ENCODE measurements around the gene SLC9A5. TPM values are rescaled to one million over a fixed set of nuclear protein-coding genes. Genes with fewer than 3 reads are reported as not detected.

SLC9A5 gene
- total and polyA plus RNA-seq, 2 experiments from 2014 or later: 4.5 to 5.4 TPM

DNA sequence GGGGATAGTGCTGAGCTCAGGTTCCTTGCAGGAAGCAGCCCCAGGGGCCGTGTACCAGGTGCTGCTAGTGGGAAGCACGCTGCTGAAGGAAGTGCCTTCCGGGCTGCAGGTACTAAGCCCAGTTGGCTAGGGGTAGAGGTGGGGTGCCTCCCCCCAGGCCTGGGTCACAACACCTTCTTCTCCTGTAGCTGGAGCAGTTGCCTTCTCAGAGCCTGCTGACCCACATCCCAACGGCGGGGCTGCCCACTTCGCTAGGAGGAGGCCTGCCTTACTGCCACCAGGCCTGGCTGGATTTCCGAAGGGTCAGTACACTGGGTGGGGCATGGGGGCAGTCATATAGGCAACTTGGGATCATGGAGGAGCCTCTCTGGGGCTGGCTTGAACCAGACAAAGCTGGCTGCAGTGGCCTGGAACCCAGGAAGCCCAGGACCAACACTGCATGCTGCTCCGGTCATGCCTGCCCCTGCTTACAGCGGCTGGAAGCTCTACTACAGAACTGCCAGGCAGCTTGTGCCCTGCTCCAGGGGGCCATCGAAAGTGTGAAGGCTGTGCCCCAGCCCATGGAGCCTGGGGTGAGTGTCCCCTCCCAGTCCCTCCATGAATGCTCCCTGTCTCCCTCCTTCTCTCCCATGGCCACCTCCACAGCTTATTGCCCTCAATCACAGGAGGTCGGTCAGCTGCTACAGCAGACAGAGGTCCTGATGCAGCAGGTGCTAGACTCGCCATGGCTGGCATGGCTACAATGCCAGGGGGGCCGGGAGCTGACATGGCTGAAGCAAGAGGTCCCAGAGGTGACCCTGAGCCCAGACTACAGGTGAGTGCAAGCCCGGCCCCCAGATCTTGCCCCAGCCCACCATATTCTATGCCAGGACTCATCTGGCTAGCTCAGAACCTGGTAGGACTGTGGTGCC, 33.0 kb downstream of the SLC9A5 start:
- Histone ChIP-seq H3K27me3 (ENCODE audit: insufficient read depth) (peaks cover 13% of the 10 kb centered on the region), H3K36me3 (ENCODE audit: insufficient read depth) (no peaks in the 10 kb centered on the region), H3K79me2 (replicated peaks; ENCODE audit: insufficient read depth) (no peaks in the 10 kb centered on the region), H3K9me2 (ENCODE audit: insufficient read depth) (no peaks in the 10 kb centered on the region), H3F3A (replicated peaks; ENCODE audit: low read depth) (no peaks in the 10 kb centered on the region), H3K4me2 (no peak overlapping the region), H3K4me1 (ENCODE audit: insufficient read depth) (peaks cover 5% of the 10 kb centered on the region; the same call in 1 of the 2 replicates), H3K4me3 (no peak overlapping the region), H2AFZ (no peak overlapping the region), H3K27ac (ENCODE audit: low read depth) (no peak overlapping the region), H4K20me1 (replicated peaks; ENCODE audit: insufficient read depth) (no peaks in the 10 kb centered on the region)
- TF ChIP-seq STAT1 (IDR thresholded peaks at IDR 0.05; ENCODE audit: unreplicated experiment): no peak
- TF ChIP-seq NANOG (IDR thresholded peaks at IDR 0.05; ENCODE audit: borderline replicate concordance): no peak
- TF ChIP-seq, protein P1, sequence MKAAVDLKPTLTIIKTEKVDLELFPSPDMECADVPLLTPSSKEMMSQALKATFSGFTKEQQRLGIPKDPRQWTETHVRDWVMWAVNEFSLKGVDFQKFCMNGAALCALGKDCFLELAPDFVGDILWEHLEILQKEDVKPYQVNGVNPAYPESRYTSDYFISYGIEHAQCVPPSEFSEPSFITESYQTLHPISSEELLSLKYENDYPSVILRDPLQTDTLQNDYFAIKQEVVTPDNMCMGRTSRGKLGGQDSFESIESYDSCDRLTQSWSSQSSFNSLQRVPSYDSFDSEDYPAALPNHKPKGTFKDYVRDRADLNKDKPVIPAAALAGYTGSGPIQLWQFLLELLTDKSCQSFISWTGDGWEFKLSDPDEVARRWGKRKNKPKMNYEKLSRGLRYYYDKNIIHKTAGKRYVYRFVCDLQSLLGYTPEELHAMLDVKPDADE (IDR thresholded peaks at IDR 0.05): no peak
- no peak for TF ChIP-seq CREB1 (CRISPR knock-in tag; IDR thresholded peaks at IDR 0.05; ENCODE audit: low read depth)
- TF ChIP-seq ZNF114 (CRISPR knock-in tag; IDR thresholded peaks at IDR 0.05): no peak
- TF ChIP-seq, protein P2, sequence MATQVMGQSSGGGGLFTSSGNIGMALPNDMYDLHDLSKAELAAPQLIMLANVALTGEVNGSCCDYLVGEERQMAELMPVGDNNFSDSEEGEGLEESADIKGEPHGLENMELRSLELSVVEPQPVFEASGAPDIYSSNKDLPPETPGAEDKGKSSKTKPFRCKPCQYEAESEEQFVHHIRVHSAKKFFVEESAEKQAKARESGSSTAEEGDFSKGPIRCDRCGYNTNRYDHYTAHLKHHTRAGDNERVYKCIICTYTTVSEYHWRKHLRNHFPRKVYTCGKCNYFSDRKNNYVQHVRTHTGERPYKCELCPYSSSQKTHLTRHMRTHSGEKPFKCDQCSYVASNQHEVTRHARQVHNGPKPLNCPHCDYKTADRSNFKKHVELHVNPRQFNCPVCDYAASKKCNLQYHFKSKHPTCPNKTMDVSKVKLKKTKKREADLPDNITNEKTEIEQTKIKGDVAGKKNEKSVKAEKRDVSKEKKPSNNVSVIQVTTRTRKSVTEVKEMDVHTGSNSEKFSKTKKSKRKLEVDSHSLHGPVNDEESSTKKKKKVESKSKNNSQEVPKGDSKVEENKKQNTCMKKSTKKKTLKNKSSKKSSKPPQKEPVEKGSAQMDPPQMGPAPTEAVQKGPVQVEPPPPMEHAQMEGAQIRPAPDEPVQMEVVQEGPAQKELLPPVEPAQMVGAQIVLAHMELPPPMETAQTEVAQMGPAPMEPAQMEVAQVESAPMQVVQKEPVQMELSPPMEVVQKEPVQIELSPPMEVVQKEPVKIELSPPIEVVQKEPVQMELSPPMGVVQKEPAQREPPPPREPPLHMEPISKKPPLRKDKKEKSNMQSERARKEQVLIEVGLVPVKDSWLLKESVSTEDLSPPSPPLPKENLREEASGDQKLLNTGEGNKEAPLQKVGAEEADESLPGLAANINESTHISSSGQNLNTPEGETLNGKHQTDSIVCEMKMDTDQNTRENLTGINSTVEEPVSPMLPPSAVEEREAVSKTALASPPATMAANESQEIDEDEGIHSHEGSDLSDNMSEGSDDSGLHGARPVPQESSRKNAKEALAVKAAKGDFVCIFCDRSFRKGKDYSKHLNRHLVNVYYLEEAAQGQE (IDR thresholded peaks at IDR 0.05; ENCODE audit: unreplicated experiment): no peak
- no peak for TF ChIP-seq EZH2phosphoT487 (IDR thresholded peaks at IDR 0.05; ENCODE audit: unreplicated experiment)
- TF ChIP-seq JUNB (IDR thresholded peaks at IDR 0.05; ENCODE audit: unreplicated experiment): no peak
- no peak for TF ChIP-seq EZH2 (IDR thresholded peaks at IDR 0.05; ENCODE audit: low read depth, unreplicated experiment)
- no peak for TF ChIP-seq ZNF331 (CRISPR knock-in tag; IDR thresholded peaks at IDR 0.05; ENCODE audit: low read depth)
- TF ChIP-seq, protein P3, sequence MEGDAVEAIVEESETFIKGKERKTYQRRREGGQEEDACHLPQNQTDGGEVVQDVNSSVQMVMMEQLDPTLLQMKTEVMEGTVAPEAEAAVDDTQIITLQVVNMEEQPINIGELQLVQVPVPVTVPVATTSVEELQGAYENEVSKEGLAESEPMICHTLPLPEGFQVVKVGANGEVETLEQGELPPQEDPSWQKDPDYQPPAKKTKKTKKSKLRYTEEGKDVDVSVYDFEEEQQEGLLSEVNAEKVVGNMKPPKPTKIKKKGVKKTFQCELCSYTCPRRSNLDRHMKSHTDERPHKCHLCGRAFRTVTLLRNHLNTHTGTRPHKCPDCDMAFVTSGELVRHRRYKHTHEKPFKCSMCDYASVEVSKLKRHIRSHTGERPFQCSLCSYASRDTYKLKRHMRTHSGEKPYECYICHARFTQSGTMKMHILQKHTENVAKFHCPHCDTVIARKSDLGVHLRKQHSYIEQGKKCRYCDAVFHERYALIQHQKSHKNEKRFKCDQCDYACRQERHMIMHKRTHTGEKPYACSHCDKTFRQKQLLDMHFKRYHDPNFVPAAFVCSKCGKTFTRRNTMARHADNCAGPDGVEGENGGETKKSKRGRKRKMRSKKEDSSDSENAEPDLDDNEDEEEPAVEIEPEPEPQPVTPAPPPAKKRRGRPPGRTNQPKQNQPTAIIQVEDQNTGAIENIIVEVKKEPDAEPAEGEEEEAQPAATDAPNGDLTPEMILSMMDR (conservative IDR thresholded peaks at IDR 0.05; ENCODE audit: low read depth in 2 of 2): no peak
- TF ChIP-seq, protein P4, sequence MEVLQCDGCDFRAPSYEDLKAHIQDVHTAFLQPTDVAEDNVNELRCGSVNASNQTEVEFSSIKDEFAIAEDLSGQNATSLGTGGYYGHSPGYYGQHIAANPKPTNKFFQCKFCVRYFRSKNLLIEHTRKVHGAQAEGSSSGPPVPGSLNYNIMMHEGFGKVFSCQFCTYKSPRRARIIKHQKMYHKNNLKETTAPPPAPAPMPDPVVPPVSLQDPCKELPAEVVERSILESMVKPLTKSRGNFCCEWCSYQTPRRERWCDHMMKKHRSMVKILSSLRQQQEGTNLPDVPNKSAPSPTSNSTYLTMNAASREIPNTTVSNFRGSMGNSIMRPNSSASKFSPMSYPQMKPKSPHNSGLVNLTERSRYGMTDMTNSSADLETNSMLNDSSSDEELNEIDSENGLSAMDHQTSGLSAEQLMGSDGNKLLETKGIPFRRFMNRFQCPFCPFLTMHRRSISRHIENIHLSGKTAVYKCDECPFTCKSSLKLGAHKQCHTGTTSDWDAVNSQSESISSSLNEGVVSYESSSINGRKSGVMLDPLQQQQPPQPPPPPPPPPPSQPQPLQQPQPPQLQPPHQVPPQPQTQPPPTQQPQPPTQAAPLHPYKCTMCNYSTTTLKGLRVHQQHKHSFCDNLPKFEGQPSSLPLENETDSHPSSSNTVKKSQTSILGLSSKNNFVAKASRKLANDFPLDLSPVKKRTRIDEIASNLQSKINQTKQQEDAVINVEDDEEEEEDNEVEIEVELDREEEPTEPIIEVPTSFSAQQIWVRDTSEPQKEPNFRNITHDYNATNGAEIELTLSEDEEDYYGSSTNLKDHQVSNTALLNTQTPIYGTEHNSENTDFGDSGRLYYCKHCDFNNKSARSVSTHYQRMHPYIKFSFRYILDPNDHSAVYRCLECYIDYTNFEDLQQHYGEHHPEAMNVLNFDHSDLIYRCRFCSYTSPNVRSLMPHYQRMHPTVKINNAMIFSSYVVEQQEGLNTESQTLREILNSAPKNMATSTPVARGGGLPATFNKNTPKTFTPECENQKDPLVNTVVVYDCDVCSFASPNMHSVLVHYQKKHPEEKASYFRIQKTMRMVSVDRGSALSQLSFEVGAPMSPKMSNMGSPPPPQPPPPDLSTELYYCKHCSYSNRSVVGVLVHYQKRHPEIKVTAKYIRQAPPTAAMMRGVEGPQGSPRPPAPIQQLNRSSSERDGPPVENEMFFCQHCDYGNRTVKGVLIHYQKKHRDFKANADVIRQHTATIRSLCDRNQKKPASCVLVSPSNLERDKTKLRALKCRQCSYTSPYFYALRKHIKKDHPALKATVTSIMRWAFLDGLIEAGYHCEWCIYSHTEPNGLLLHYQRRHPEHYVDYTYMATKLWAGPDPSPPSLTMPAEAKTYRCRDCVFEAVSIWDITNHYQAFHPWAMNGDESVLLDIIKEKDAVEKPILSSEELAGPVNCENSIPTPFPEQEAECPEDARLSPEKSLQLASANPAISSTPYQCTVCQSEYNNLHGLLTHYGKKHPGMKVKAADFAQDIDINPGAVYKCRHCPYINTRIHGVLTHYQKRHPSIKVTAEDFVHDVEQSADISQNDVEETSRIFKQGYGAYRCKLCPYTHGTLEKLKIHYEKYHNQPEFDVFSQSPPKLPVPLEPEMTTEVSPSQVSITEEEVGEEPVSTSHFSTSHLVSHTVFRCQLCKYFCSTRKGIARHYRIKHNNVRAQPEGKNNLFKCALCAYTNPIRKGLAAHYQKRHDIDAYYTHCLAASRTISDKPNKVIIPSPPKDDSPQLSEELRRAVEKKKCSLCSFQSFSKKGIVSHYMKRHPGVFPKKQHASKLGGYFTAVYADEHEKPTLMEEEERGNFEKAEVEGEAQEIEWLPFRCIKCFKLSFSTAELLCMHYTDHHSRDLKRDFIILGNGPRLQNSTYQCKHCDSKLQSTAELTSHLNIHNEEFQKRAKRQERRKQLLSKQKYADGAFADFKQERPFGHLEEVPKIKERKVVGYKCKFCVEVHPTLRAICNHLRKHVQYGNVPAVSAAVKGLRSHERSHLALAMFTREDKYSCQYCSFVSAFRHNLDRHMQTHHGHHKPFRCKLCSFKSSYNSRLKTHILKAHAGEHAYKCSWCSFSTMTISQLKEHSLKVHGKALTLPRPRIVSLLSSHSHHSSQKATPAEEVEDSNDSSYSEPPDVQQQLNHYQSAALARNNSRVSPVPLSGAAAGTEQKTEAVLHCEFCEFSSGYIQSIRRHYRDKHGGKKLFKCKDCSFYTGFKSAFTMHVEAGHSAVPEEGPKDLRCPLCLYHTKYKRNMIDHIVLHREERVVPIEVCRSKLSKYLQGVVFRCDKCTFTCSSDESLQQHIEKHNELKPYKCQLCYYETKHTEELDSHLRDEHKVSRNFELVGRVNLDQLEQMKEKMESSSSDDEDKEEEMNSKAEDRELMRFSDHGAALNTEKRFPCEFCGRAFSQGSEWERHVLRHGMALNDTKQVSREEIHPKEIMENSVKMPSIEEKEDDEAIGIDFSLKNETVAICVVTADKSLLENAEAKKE (CRISPR knock-in tag; IDR thresholded peaks at IDR 0.05): no peak
- TF ChIP-seq POLR2AphosphoS5 (IDR thresholded peaks at IDR 0.05; ENCODE audit: low read depth): no peak
- no peak for ATAC-seq
- no peak overlapping the region for H3K4me3 Mint-ChIP-seq
- peaks cover 6% of the 10 kb centered on the region for H3K27me3 Mint-ChIP-seq (ENCODE audit: insufficient read depth, low read depth, poor library complexity)
- peaks cover 2% of the 10 kb centered on the region for H3K4me1 Mint-ChIP-seq
- no peak overlapping the region for H3K27ac Mint-ChIP-seq
- H3K36me3 Mint-ChIP-seq (ENCODE audit: low read depth): peaks cover 5% of the 10 kb centered on the region; the same call in 2 of the 3 replicates
- no peak for DNase-seq (ENCODE audit: low spot score)
- H3K9me3 Mint-ChIP-seq: no peaks in the 10 kb centered on the region
